ENCODE measurements around the gene SERPINA3.

The SERPINA3 gene

DNA sequence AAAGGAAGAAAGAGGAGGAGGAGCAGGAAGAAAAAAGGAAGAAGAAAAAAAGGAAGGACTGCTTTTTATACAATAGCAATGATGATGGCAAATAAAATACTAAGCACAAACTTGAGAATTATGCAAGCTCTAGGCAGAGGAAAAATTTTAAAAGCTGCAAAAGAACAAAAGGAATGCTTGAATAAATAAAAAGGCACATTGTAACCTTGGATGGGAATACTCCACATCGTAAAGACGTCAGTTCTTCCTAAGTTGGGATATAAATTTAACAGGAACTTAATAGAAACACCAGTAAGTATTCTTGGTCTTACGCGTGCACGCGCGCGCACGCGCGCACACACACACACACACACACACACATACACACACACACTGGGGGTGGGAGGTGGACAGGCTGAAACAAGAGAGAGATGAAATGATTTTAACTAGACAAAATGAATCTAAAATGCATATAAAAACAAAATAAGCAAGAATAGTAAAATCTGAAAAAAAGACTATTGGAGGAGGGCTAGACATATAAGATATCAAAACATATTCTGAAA lies 43.0 kb downstream of the SERPINA3 start:
- TF ChIP-seq POLR2A (IDR thresholded peaks at IDR 0.05; ENCODE audit: low read length), result no peak
- no peak for TF ChIP-seq GATA1 (IDR thresholded peaks at IDR 0.05; ENCODE audit: low read depth, low read length)
- DNase-seq, result no peak

GRCh38 chr14:94656043-94656442 lies 43.9 kb downstream of the SERPINA3 start:
- TF ChIP-seq POLR2A (IDR thresholded peaks at IDR 0.05; ENCODE audit: low read length) (no peak), GATA1 (IDR thresholded peaks at IDR 0.05; ENCODE audit: low read depth, low read length) (no peak)
- DNase-seq, result no peak

DNA sequence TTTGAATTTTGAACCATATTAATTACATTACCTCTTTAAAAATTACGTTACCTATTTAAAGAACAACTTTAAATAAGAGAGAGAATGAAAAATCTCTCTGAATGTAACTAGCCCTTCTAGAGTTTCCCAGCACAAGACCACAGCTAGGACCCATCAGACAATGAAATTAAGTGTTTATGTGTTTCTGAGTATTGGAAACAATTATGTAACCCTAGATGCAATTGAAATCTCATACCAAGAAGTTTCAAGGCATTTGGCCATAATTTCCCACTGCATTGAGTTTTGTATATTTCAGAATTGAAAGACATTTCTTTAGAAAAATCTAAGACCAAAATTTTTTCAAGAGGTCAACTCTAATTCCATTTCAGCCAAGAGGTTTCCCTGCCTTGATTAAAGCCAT lies 47.1 kb downstream of the SERPINA3 start:
- no peak for TF ChIP-seq POLR2A (IDR thresholded peaks at IDR 0.05; ENCODE audit: low read length)

GRCh38 chr14:94659901-94660300 lies 47.7 kb downstream of the SERPINA3 start:
- DNase-seq, result no peak
- TF ChIP-seq GATA1 (IDR thresholded peaks at IDR 0.05; ENCODE audit: low read depth, low read length) (no peak), POLR2A (IDR thresholded peaks at IDR 0.05; ENCODE audit: low read length) (no peak)

More for the DNA sequence above, 47.1 kb downstream of the SERPINA3 start:
- no peak for DNase-seq

- no peak for DNase-seq
- no peak for TF ChIP-seq POLR2A (IDR thresholded peaks at IDR 0.05; ENCODE audit: low read length)
- no peak for TF ChIP-seq GATA1 (IDR thresholded peaks at IDR 0.05; ENCODE audit: low read depth, low read length)
These were observed 48.2 kb downstream of the SERPINA3 start for GRCh38 chr14:94660306-94660946.

DNA sequence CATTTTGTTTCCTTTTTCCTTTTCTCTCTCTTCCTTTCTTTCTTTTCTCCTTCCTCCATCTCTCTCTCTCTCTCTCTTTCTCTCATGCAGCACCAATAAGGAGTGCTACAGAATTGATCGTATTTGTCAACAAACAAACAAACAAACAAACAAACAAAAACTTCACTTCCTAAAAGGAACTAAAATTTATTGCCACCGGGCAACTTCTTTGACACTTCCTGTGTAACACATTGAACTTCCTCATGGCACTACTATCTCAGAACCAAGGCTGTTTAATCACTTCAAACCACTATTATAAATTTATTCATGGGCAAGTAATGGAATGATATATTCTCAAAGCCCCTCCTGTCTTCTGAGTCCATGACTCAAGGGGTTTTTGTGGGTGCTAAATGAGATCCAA lies 51.3 kb downstream of the SERPINA3 start:
- DNase-seq, result no peak
- no peak for TF ChIP-seq POLR2A (IDR thresholded peaks at IDR 0.05; ENCODE audit: low read length)
- no peak for TF ChIP-seq GATA1 (IDR thresholded peaks at IDR 0.05; ENCODE audit: low read depth, low read length)

GRCh38 chr14:94663965-94664704 lies 51.9 kb downstream of the SERPINA3 start:
- TF ChIP-seq GATA1 (IDR thresholded peaks at IDR 0.05; ENCODE audit: low read depth, low read length) (no peak), POLR2A (IDR thresholded peaks at IDR 0.05; ENCODE audit: low read length) (no peak)
- no peak for DNase-seq

DNA sequence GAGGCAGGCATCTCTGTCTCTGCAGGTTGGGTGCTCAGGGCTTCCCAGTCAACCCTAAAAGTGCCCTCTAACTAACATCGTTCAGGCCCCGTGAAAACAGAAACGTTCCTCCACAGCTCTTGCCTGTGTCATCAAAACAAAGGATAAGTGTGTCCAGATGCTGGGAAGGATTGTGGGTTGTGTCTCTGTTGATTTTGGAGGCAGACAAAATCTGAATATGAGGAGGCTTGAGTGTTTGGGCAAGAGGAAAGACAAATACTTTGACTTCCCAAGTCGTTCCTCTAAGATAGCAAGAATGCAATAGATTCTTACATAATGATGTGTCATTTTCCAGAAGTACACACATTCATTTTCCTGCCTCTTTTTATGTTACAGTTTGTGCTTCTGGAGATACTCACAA lies 52.9 kb downstream of the SERPINA3 start:
- DNase-seq, result no peak
- TF ChIP-seq POLR2A (IDR thresholded peaks at IDR 0.05; ENCODE audit: low read length) (no peak), GATA1 (IDR thresholded peaks at IDR 0.05; ENCODE audit: low read depth, low read length) (no peak)

DNA sequence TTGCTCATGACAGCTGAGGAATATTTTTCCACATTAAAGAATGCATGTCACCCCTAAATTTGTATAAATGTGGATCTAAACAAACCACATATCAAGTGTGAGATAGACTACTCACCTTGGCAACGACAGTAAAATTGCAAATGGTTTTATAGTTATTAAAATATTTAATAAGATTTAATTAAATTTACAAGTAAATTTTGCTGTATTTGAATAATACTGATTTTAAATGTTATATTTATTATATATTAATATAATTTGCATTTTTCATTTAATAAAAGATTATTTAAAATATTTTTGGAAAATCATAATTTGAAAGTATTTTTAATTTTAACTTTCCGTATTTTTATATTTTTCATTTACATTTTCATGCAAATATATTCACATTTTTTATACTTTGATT lies 53.4 kb downstream of the SERPINA3 start:
- TF ChIP-seq GATA1 (IDR thresholded peaks at IDR 0.05; ENCODE audit: low read depth, low read length) (no peak), POLR2A (IDR thresholded peaks at IDR 0.05; ENCODE audit: low read length) (no peak)
- DNase-seq, result no peak

DNA sequence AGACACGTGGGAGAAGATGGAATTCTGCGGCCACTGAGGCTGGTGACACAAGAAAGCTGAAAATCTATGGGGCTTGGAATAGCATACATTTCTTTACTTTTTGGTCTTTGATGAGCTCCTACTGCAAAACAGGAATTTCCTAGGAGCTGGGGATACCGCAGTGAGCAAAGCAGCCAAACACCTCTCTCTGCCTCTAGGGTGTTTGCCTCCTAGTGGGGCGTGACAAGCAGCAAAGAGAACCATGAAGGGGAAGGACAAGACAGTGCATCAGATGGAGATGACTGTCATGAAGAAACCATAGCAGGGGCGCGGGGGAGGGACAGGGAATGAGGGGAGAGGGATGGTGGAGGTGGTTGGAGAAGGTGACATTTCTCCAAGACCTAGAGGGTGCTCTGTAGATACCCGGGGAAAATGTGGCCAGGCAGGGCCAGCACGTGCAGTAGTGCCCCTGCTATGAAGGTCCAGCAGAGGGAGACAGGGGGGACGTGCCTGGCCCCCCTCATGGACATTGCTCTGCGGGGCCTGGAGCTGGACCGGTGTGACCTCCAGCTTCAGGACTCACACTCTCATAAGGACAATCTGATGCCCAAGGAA lies 58.6 kb downstream of the SERPINA3 start:
- DNase-seq, result no peak
- TF ChIP-seq GATA1 (IDR thresholded peaks at IDR 0.05; ENCODE audit: low read depth, low read length) (no peak), POLR2A (IDR thresholded peaks at IDR 0.05; ENCODE audit: low read length) (no peak)

- TF ChIP-seq GATA1 (IDR thresholded peaks at IDR 0.05; ENCODE audit: low read depth, low read length), result no peak
- no peak for TF ChIP-seq POLR2A (IDR thresholded peaks at IDR 0.05; ENCODE audit: low read length)
- DNase-seq, result no peak
These were observed 59.8 kb downstream of the SERPINA3 start for GRCh38 chr14:94671870-94672444.

DNA sequence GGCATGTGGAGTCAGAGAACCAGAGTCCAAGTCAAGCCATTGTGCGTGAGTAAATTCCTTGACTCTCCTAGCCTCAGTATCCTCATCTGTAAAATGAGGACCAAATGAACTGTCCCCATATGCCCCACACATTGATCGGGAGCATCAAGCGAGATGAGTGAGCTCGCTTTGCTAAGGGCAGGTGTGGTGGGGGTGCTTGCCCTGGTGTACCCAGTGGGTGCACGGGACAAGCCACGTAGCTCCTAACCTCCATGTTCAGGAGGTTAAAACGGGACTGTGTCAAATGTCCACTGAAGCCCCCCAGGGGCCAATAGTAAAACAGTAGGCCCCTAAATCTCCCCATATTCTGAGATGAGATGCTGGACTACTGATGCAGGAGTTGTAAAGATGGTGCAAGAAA lies 60.9 kb downstream of the SERPINA3 start:
- no peak for TF ChIP-seq POLR2A (IDR thresholded peaks at IDR 0.05; ENCODE audit: low read length)
- DNase-seq, result no peak
